ENCODE data around the gene FBN1. TPM values are rescaled to one million over a fixed set of nuclear protein-coding genes. Genes with fewer than 3 reads are reported as not detected.

FBN1 gene
- total RNA-seq, 2 donors from 2014 or later: 5.5 to 5.9 TPM

- H3K27ac ChIP-seq (ENCODE audit: low read depth, low read length): no peak overlapping the region
- no peaks in the 10 kb centered on the region for H3K4me1 ChIP-seq (ENCODE audit: control insufficient read depth, insufficient read depth, low read length)
- H3K4me3 ChIP-seq (ENCODE audit: low read length): no peak overlapping the region
- peaks cover 11% of the 10 kb centered on the region for H3K9me3 Mint-ChIP-seq
- no peak overlapping the region for H3K27ac Mint-ChIP-seq
- no peaks in the 10 kb centered on the region for H3K27me3 Mint-ChIP-seq (ENCODE audit: insufficient read depth)
- no peaks in the 10 kb centered on the region for H3K27me3 ChIP-seq (ENCODE audit: control insufficient read depth, insufficient read depth, low read length, poor library complexity, severe bottlenecking)
- H3K9ac ChIP-seq (ENCODE audit: extremely low read depth, low read length, poor library complexity, severe bottlenecking): no peak overlapping the region
- H3K4me3 Mint-ChIP-seq: no peak overlapping the region
- H3K4me1 Mint-ChIP-seq: no peaks in the 10 kb centered on the region
- 83 to 93% methylated on average over 3 to 4 of the region's 4 CpGs for WGBS, 2 experiments (ENCODE audit: insufficient coverage in 1 of 2, insufficient read length in 1 of 2)
- no peaks in the 10 kb centered on the region for H3K36me3 Mint-ChIP-seq (ENCODE audit: low read depth)
- H3K9me3 ChIP-seq (ENCODE audit: control insufficient read depth, low read length): no peaks in the 10 kb centered on the region
- TF ChIP-seq, protein P1, sequence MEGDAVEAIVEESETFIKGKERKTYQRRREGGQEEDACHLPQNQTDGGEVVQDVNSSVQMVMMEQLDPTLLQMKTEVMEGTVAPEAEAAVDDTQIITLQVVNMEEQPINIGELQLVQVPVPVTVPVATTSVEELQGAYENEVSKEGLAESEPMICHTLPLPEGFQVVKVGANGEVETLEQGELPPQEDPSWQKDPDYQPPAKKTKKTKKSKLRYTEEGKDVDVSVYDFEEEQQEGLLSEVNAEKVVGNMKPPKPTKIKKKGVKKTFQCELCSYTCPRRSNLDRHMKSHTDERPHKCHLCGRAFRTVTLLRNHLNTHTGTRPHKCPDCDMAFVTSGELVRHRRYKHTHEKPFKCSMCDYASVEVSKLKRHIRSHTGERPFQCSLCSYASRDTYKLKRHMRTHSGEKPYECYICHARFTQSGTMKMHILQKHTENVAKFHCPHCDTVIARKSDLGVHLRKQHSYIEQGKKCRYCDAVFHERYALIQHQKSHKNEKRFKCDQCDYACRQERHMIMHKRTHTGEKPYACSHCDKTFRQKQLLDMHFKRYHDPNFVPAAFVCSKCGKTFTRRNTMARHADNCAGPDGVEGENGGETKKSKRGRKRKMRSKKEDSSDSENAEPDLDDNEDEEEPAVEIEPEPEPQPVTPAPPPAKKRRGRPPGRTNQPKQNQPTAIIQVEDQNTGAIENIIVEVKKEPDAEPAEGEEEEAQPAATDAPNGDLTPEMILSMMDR (conservative IDR thresholded peaks at IDR 0.05): no peak
- H3K36me3 ChIP-seq (ENCODE audit: control insufficient read depth, insufficient read depth, low read length): no peaks in the 10 kb centered on the region
- no peak for DNase-seq
Observed at GRCh38 chr15:48381861-48382260, 263.6 kb downstream of the FBN1 start.

GRCh38 chr15:48380198-48380597, 265.3 kb downstream of the FBN1 start:
- H3K4me1 ChIP-seq (ENCODE audit: control insufficient read depth, insufficient read depth, low read length): no peaks in the 10 kb centered on the region
- H3K27me3 ChIP-seq (ENCODE audit: control insufficient read depth, insufficient read depth, low read length, poor library complexity, severe bottlenecking): no peaks in the 10 kb centered on the region
- H3K9me3 ChIP-seq (ENCODE audit: control insufficient read depth, low read length): no peaks in the 10 kb centered on the region
- Mint-ChIP-seq H3K36me3 (ENCODE audit: low read depth) (no peaks in the 10 kb centered on the region), H3K4me3 (no peak overlapping the region), H3K27ac (no peak overlapping the region), H3K4me1 (no peaks in the 10 kb centered on the region), H3K27me3 (ENCODE audit: insufficient read depth) (peaks cover 4% of the 10 kb centered on the region), H3K9me3 (peaks cover 24% of the 10 kb centered on the region)
- H3K36me3 ChIP-seq (ENCODE audit: control insufficient read depth, insufficient read depth, low read length): no peaks in the 10 kb centered on the region
- no peak for DNase-seq
- no peak overlapping the region for H3K9ac ChIP-seq (ENCODE audit: extremely low read depth, low read length, poor library complexity, severe bottlenecking)
- no peak overlapping the region for H3K27ac ChIP-seq (ENCODE audit: low read depth, low read length)
- WGBS, 2 experiments (ENCODE audit: insufficient coverage in 1 of 2, insufficient read length in 1 of 2): 81 to 89% methylated on average over 2 to 4 of the region's 4 CpGs
- no peak overlapping the region for H3K4me3 ChIP-seq (ENCODE audit: low read length)
- TF ChIP-seq, protein P1 (conservative IDR thresholded peaks at IDR 0.05): no peak

- Mint-ChIP-seq H3K9me3 (peaks cover 24% of the 10 kb centered on the region), H3K27ac (no peak overlapping the region), H3K36me3 (ENCODE audit: low read depth) (no peaks in the 10 kb centered on the region), H3K27me3 (ENCODE audit: insufficient read depth) (peaks cover 12% of the 10 kb centered on the region), H3K4me3 (no peak overlapping the region), H3K4me1 (no peaks in the 10 kb centered on the region)
- Histone ChIP-seq H3K27me3 (ENCODE audit: control insufficient read depth, insufficient read depth, low read length, poor library complexity, severe bottlenecking) (no peaks in the 10 kb centered on the region), H3K4me3 (ENCODE audit: low read length) (no peak overlapping the region), H3K27ac (ENCODE audit: low read depth, low read length) (no peak overlapping the region), H3K9me3 (ENCODE audit: control insufficient read depth, low read length) (no peaks in the 10 kb centered on the region), H3K4me1 (ENCODE audit: control insufficient read depth, insufficient read depth, low read length) (no peaks in the 10 kb centered on the region), H3K9ac (ENCODE audit: extremely low read depth, low read length, poor library complexity, severe bottlenecking) (no peak overlapping the region), H3K36me3 (ENCODE audit: control insufficient read depth, insufficient read depth, low read length) (no peaks in the 10 kb centered on the region)
- 83 to 94% methylated on average over 2 of the region's 2 CpGs for WGBS, 2 experiments (ENCODE audit: insufficient coverage in 1 of 2, insufficient read length in 1 of 2)
- TF ChIP-seq, protein P1 (conservative IDR thresholded peaks at IDR 0.05): no peak
- no peak for DNase-seq
Observed at GRCh38 chr15:48375767-48376166, 269.7 kb downstream of the FBN1 start.
